Measurements from ENCODE around the gene MLNR.

- TF ChIP-seq CTCF (IDR thresholded peaks at IDR 0.05): no peak
- no peak for TF ChIP-seq POLR2A (IDR thresholded peaks at IDR 0.05)
- TF ChIP-seq EP300 (IDR thresholded peaks at IDR 0.05; ENCODE audit: low read depth): no peak
These were observed 42.5 kb downstream of the MLNR start for GRCh38 chr13:49262634-49263033.

Data from transverse colon (tissue), 3 donors.